AG10803 (cell line): ENCODE results near the gene ZNF850.
A peak's percentile ranks its signal among the peaks of the same experiment; 100 is the strongest.
"Not testable (repeated sequence)": the region's sequence is repeated elsewhere in the genome, so short reads cannot be mapped to it uniquely, and the experiment has no call there.

ENCODE experiments used
- DNase-seq: peaks from one replicate; pipeline ENCODE4 v3.0.0; 2010; ENCODE audit warnings: low read depth
- H3K4me3 ChIP-seq: 2 replicates; pipeline ENCODE4 v1.5.1; 2011; ENCODE audit warnings: mild to moderate bottlenecking, low read length, control low read depth
- CTCF ChIP-seq: conservative IDR thresholded peaks from 2 replicates; pipeline ENCODE4 v1.5.1; 2011; ENCODE audit warnings: mild to moderate bottlenecking, low read length, control low read depth, inconsistent platforms

ZNF850 gene

GRCh38 chr19:36772311-36773222 lies at the start of gene ZNF850:
Gene ZNF850, minus strand, starts transcription at chr19:36772807. Its CDS starts 10,201 bp downstream, at chr19:36762606.
- DNase-seq = peak; percentile 93
- no peak for TF ChIP-seq CTCF
- H3K4me3 ChIP-seq = peak within 1 kb of the TSS; percentile 93

GRCh38 chr19:36821758-36822157 lies 49.2 kb upstream of the ZNF850 start:
- no peak for DNase-seq
- H3K4me3 ChIP-seq = no peak overlapping the region
- TF ChIP-seq CTCF = no peak

- no peak for TF ChIP-seq CTCF
- DNase-seq = no peak
- no peak overlapping the region for H3K4me3 ChIP-seq
Measured at GRCh38 chr19:36819130-36819630, 46.6 kb upstream of the ZNF850 start.

- DNase-seq = no peak
Measured at GRCh38 chr19:36807029-36807428, 34.4 kb upstream of the ZNF850 start.

GRCh38 chr19:36805364-36805763 lies 32.8 kb upstream of the ZNF850 start:
- no peak for TF ChIP-seq CTCF
- no peak overlapping the region for H3K4me3 ChIP-seq
- no peak for DNase-seq

More at GRCh38 chr19:36807029-36807428, 34.4 kb upstream of the ZNF850 start:
- H3K4me3 ChIP-seq = no peak overlapping the region
- TF ChIP-seq CTCF = no peak

- no peak for TF ChIP-seq CTCF
- DNase-seq = no peak
- peak overlapping the region; percentile 94 for H3K4me3 ChIP-seq
Measured at GRCh38 chr19:36797786-36798108, 25.1 kb upstream of the ZNF850 start.

GRCh38 chr19:36796714-36796992 lies 24.0 kb upstream of the ZNF850 start:
- TF ChIP-seq CTCF = no peak
- DNase-seq = no peak
- peak overlapping the region; percentile 94 for H3K4me3 ChIP-seq

GRCh38 chr19:36791420-36792141 lies 19.0 kb upstream of the ZNF850 start:
- H3K4me3 ChIP-seq = not testable (repeated sequence)
- peak; percentile 4 for DNase-seq
